Stomach (tissue), 9 donors: ENCODE results near the gene ZNF275. TPM values are rescaled to one million over a fixed set of nuclear protein-coding genes. Genes with fewer than 3 reads are reported as not detected.
A peak's percentile ranks its signal among the peaks of the same experiment; 100 is the strongest.

Experiments
- DNase-seq, 2 donors: peaks; one replicate each; pipeline versions ENCODE4 v3.0.0 to v3.0.0-alpha.2; 2013 to 2019
- H3K27ac ChIP-seq, 5 donors: fragments of 200-600 bp in 4 of 5; sonication (generic) in 4 of 5; one replicate each; pipeline ENCODE4 v1.5.1; 2013 to 2019; ENCODE audit warnings: mild to moderate bottlenecking in 1 of 5, moderate library complexity in 1 of 5
- H3K27me3 ChIP-seq, 3 donors: fragments of 200-600 bp; sonication (generic); one replicate each; pipeline ENCODE4 v1.5.1; 2017 to 2019; ENCODE audit warnings: mixed run types in 1 of 3
- H3K36me3 ChIP-seq, 4 donors: fragments of 200-600 bp; sonication (generic); 1 replicate in 3 of 4; 2 replicates in 1 of 4; pipeline ENCODE4 v1.5.1; 2016 to 2019
- H3K4me1 ChIP-seq, 4 donors: fragments of 200-600 bp; sonication (generic); one replicate each; pipeline ENCODE4 v1.5.1; 2016 to 2019
- H3K4me3 ChIP-seq, 4 donors: fragments of 200-600 bp; sonication (generic) in 3 of 4; one replicate each; pipeline ENCODE4 v1.5.1; 2016 to 2019; ENCODE audit warnings: mild to moderate bottlenecking in 1 of 4
- H3K9me3 ChIP-seq, 4 donors: fragments of 200-600 bp; sonication (generic); one replicate each; pipeline ENCODE4 v1.5.1; 2016 to 2019
- EP300 ChIP-seq: sonication (generic); formaldehyde crosslinking; IDR thresholded peaks from one replicate; pipeline ENCODE4 v1.6.1; 2017; ENCODE audit warnings: antibody characterized with exemption
- POLR2A ChIP-seq, 4 donors: fragments of 450-650 bp; IDR thresholded peaks; one replicate each; pipeline ENCODE4 v1.6.1; 2016; ENCODE audit warnings: antibody characterized with exemption in 4 of 4, control low read depth in 2 of 4, mild to moderate bottlenecking in 1 of 4, moderate library complexity in 1 of 4
- POLR2AphosphoS5 ChIP-seq, 3 donors: sonication (generic); formaldehyde crosslinking; IDR thresholded peaks; one replicate each; pipeline ENCODE4 v1.6.1; 2016; ENCODE audit warnings: antibody characterized with exemption in 3 of 3
- WGBS, 5 donors: extraction: QIAGEN DNeasy Blood & Tissue Kit in 3 of 5; methylation state at CpG; one replicate each; pipeline versions ENCODE4 v1.1.5 to v1.1.7; 2013 to 2018; 5-methylcytosine and 5-hydroxymethylcytosine counted together
- intact Hi-C: fragments of 100-400 bp; cut with DNase I; formaldehyde crosslinking; loops from one replicate; pipeline ENCODE4 v1.15.1; 2023; ENCODE audit warnings: low total_unique reads
- polyA plus RNA-seq, 3 donors: library from polyadenylated mRNA; stranded (reverse); fragments of 200-250 nt; gene quantifications; one replicate each; pipeline ENCODE4 v1.2.3, GENCODE V29; 2013
- total RNA-seq, 5 donors: library from RNA; depleted of rRNA; stranded (reverse); fragments of >200 nt; gene quantifications; one replicate each; pipeline versions ENCODE4 v1.1.0 to v1.2.3, GENCODE V29; 2014 to 2016
- TF ChIP-seq, protein P1 (sequence below), 7 experiments: fragments of 450-650 bp in 4 of 7; fragments of 200-600 bp in 3 of 7; sonication (generic) in 3 of 7; IDR thresholded peaks; one replicate each; pipeline ENCODE4 v1.5.1; 2016 to 2019; ENCODE audit warnings: antibody characterized with exemption in 7 of 7, control low read depth in 2 of 7, mild to moderate bottlenecking in 1 of 7
- donor health status: healthy with polysubstance abuse.
- donor health status: Bipolar disorder and iron deficiency.
- donor health status: healthy.

Gene ZNF275
- total and polyA plus RNA-seq, 8 donors: 0.87 to 13.4 (median 3.7) TPM

DNA sequence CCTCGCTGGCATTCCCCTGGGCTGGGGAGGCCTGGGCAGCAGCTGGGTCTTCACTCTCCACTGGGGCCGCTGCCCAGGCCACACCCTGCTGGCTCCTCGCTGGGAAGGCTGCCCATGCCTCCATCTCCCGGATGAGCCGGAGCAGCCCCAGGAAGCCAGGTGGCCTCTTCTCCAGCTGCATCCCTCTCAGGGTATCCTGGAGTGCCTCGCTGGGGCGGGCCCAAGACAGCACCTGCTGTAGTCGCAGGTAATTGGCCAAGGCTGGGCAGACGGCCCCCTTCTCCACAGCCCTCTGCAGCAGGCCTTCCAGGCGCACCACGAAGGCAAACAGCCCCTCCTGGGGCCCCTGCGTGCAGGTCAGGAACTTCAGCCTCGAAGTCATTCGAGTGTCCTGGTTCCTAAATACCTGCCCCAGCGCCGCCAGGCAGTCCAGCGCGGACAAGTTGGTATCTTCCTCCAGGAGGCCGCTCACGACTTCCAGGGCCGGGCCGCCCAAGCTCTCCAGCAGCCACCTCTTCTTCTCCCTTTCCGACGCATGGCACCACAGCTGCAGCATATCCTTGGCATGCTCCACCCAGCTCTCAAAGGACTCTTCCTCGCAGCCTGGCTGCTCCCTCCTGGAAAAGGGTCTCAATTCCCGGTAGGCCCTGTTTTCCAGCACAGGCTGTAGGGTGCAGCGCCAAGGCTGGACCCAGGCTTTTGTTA is 63.5 kb downstream of the ZNF275 start:
- H3K36me3 ChIP-seq: no peaks in the 10 kb centered on the region
- peaks cover 0 to 15% (median 11%) of the 10 kb centered on the region in 3 donors for H3K27me3 ChIP-seq
- H3K4me1 ChIP-seq: no peaks in the 10 kb centered on the region
- no peak overlapping the region for H3K27ac ChIP-seq
- intact Hi-C loops: no loop called here
- H3K9me3 ChIP-seq: peaks cover 0 to 13% (median 4%) of the 10 kb centered on the region in 4 donors
- no peak for DNase-seq
- no peak for TF ChIP-seq EP300
- TF ChIP-seq, protein P1, sequence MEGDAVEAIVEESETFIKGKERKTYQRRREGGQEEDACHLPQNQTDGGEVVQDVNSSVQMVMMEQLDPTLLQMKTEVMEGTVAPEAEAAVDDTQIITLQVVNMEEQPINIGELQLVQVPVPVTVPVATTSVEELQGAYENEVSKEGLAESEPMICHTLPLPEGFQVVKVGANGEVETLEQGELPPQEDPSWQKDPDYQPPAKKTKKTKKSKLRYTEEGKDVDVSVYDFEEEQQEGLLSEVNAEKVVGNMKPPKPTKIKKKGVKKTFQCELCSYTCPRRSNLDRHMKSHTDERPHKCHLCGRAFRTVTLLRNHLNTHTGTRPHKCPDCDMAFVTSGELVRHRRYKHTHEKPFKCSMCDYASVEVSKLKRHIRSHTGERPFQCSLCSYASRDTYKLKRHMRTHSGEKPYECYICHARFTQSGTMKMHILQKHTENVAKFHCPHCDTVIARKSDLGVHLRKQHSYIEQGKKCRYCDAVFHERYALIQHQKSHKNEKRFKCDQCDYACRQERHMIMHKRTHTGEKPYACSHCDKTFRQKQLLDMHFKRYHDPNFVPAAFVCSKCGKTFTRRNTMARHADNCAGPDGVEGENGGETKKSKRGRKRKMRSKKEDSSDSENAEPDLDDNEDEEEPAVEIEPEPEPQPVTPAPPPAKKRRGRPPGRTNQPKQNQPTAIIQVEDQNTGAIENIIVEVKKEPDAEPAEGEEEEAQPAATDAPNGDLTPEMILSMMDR (IDR thresholded peaks at IDR 0.05): no peak
- no peak overlapping the region for H3K4me3 ChIP-seq
- WGBS, 5 donors: 70 to 87% (median 78%) methylated on average over 23 to 27 of the region's 27 CpGs; no CpG with 5 or more reads in 1 of the 5 donors

DNA sequence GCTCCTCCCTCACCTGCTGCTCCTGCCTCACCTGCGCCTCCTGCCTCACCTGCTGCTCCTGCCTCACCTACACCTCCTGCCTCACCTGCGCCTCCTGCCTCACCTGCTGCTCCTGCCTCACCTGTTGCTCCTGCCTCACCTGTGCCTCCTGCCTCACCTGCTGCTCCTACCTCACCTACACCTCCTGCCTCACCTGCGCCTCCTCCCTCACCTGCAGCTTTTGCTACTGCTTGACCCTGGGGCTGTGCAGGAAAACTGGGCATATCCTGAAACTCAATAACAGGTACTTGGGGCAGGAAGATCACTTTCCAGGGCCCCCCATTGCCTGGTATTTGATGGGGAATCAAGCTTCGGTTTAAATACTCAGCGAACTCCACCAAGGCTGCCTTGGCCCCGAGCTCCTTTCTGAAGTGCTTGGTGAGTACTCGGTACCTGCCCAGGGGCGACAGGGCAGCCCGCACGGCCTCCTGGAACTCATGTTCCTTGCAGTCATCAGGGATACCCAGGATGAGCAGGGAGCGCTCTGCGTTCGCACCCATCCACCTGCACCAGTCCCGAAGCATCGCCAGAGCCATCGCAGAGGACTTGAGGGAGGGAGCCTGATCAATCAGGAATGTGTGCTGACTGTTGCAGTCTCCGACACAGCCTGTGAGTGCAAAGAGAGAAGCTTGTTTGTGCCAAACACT is 64.5 kb downstream of the ZNF275 start:
- Histone ChIP-seq H3K9me3 (peaks cover 0 to 13% (median 4%) of the 10 kb centered on the region in 4 donors), H3K4me1 (no peaks in the 10 kb centered on the region), H3K4me3 (no peak overlapping the region), H3K27me3 (peaks cover 0 to 15% (median 11%) of the 10 kb centered on the region in 3 donors), H3K36me3 (no peaks in the 10 kb centered on the region), H3K27ac (no peak overlapping the region)
- no peak for DNase-seq
- intact Hi-C loops: no loop called here
- TF ChIP-seq POLR2AphosphoS5 (IDR thresholded peaks at IDR 0.05) (no peak), POLR2A (IDR thresholded peaks at IDR 0.05) (no peak), EP300 (no peak)
- TF ChIP-seq, protein P1 (IDR thresholded peaks at IDR 0.05): no peak
- WGBS, 5 donors: 82 to 87% (median 86%) methylated on average over 3 to 17 of the region's 17 CpGs

DNA sequence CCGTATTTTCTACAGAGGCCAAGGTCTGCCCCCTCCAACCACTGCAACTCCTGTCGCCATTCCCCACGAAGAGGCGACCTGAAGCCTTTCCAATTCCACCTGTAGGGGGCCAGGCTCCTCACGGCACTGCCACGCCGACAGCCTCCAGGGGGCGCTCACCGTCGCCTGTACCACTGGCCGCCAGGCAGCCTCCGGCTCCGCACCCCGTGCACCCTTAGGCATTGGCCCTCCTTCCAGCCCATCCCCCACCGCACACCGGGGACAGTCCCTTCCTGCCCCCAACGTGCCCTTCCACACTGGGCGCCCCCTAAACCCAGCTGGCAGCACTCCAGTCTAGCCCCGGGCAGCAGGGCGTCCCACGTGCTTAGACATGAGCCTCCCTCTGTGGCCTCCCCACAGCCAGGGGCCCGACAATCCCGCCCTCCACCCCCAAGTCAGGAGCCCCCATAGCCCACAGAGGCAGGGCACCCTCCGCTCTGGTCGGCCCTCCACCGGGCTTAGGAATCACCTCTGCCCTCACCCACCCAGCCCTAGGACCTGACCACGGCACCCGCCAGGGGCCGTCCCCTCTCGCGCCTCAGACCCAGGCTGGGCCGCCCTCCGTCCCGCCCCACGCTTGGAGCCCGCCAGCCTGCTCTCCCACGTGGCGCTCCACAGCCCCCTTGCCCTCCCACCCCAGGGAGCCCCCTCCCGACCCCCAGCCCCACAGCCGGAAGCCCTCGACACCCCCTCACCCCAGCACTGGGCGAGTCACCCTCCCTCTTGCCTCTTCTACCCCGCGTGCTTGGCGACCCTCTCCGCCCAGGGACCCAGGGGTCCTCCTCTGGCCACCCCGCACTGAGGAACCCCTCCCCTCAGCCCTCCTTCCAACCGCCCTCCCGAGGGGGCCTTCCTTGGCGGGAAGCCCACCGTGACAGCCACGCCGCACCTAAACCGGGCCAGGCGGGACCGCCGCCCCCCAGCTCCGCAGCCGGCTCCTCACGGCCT is 66.5 kb downstream of the ZNF275 start:
- no peak overlapping the region for H3K4me3 ChIP-seq
- intact Hi-C loops: no loop called here
- H3K36me3 ChIP-seq: no peaks in the 10 kb centered on the region
- peak; percentile 27 to 35 for DNase-seq
- H3K4me1 ChIP-seq: no peaks in the 10 kb centered on the region
- H3K9me3 ChIP-seq: peaks cover 0 to 13% (median 4%) of the 10 kb centered on the region in 4 donors
- peaks cover 0 to 15% (median 7%) of the 10 kb centered on the region in 3 donors for H3K27me3 ChIP-seq
- WGBS, 5 donors: 72 to 80% (median 76%) methylated on average over 29 to 60 of the region's 60 CpGs
- TF ChIP-seq, protein P1 (IDR thresholded peaks at IDR 0.05): peak in 3 of 7 experiments; percentile 26 to 42 (median 26)
- TF ChIP-seq EP300: no peak
- H3K27ac ChIP-seq: no peak overlapping the region
